GM21447 (cell line): ENCODE results near the gene STAT1.

Source experiments
- ATAC-seq: cut with Tn5 transposase; IDR thresholded peaks from one replicate; pipeline ENCODE4 v1.9.1; 2021; ENCODE audit not compliant: unreplicated experiment

Gene STAT1

DNA sequence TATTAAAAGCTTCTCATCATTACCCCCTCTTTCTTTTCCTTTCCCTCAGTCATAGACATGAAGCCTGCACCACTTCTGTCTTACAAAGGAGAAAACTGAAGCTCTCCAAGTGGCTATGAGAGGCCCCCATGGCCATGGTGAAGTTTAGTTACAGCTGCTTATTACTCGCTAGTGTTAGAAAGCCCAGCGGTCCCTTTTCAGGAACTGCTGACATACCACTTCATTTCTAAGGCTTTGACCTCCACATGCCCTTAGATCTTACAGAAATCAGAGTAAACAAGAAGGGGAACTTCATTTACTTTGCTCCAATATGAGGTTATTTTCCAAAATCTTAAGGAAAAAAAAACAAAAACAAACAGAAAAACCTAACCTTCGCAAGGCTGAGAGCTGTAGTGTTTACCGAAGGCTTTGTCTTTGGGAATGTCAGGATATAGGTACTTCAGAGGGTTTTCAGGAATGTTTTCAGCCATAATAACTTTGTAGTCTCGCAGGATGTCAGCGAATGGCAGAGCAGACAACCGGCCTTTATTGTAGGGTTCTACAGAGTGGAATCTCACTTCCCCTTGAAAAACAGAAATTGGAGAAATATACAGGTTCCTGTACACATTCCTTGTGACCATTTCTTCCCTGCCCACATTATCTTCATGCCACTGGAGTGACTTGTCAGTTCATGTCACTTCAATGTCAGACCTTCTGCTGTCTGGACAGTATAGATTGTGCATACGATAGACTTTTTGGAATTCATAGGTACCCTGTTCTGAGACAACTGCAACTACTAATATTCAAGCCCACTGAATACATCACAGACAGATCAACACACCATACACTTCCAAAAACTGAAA lies 18.8 kb upstream of the STAT1 start:
- ATAC-seq = no peak

DNA sequence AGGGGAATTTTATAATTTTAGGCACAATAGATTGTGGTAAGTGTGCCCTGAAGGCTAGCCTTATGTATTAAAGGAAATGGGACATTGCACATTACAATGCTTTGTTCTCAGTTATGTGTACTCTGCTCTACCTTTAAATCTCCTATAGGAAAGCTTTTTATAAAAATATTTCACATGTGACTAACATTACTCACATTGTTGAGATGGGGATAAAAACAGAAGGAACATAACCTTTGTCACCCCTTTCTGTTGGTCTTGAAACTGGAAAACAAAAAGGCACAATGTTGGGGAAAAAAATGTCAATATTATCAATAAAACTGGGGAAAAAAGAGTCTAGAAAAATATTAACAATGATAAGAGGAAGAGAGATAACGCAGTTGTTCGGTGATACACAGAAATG lies 17.3 kb upstream of the STAT1 start:
- ATAC-seq = no peak

DNA sequence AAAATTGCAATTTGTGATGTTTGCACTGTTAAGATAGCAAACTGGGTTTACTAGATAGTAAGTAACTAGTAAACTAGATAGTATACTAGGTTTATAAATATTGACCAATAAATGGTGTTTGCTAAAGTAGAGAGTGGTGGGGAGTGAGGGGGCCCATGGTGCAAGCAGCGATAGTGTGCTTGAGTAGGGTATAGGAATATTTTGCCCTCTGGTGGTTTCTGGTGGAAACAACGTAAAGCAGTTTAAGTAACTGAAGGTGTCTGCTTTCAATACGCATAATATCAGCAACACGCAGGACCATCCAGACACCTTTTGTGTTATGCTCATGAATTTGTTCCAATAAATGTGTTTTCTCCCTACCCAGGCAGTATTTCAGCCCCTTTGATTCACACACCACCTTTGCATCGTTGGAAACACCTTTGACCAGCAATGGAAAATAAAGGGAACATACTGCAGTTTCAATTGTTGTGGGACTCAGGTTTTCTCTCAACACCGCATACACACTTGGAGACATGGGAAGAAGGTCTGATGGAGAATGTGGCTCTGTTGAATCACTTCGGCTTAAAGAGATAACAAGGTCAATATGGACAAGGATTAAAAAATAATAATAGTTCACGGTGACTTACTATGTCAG lies 16.7 kb upstream of the STAT1 start:
- peak; percentile 94 for ATAC-seq

DNA sequence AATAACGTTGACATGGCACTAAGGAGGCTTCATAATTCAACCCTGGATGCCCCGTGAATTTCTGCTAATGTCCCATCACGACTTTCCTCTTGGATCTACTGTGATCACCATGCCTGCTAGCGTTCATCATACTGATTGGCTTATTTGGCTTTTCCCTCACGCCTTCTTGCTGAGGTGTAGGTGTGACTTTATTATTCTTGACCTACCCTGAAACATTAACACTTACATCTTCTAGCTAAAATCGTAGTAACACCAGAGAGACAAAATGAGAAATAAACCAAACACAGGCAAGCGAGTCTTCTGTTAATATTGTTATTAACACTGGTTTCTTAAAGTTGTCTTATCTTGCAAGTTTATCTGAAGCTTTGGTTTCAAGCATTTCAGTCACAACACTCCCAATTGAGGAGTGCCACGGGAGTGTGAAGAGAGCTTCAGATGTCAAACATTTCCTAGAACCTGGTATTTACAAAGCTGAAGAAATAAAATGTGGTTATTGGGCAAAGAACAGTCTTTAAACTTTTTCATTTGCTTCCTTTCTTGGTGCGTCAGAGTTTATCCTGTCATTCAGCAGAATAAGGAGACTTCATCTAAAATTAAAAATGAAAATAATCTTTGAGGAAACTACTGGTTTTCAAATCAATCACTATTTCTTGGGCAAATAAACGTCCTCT lies 15.4 kb upstream of the STAT1 start:
- no peak for ATAC-seq

- no peak for ATAC-seq
Observed at GRCh38 chr2:191026377-191026776, 12.4 kb upstream of the STAT1 start.

DNA sequence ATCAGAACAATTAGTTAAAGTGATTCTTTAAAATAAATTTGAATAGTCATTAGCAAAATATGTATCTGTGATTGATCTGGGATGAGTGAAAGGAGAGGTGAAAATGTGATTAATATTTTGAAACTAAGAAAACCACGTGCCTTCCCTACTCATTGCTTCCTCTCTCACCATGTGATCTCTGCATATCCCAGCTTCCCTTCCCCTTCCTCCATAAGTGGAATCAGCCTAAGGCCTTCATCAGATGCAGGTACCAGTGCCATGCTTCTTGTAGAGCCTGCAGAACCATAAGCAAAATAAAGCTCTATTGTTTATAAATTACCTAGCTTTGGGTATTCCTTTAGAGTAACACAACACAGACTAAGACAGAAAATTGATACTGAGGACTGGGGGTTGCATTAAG lies 11.2 kb upstream of the STAT1 start:
- ATAC-seq = no peak

DNA sequence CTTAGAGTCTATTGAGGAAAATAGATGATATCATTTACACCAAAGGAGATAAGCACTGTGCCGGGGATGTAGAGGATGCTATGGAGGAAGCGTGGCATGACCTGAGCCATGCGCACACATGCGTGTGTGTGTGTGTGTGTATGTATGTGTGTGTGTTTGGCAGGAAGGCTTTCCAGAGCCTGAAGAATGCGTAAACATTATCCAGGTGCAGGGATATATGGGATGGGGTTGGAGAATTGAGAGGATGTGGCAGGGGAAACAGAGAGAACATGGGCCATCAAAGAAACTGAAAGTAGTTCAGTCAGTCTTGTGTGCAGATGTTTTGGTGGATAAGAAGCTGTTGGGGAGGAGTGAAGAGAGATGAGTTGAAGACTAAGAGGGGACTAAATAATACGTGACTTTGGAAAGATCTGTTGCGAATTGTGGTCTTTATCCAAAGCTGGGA lies 9.3 kb upstream of the STAT1 start:
- no peak for ATAC-seq

DNA sequence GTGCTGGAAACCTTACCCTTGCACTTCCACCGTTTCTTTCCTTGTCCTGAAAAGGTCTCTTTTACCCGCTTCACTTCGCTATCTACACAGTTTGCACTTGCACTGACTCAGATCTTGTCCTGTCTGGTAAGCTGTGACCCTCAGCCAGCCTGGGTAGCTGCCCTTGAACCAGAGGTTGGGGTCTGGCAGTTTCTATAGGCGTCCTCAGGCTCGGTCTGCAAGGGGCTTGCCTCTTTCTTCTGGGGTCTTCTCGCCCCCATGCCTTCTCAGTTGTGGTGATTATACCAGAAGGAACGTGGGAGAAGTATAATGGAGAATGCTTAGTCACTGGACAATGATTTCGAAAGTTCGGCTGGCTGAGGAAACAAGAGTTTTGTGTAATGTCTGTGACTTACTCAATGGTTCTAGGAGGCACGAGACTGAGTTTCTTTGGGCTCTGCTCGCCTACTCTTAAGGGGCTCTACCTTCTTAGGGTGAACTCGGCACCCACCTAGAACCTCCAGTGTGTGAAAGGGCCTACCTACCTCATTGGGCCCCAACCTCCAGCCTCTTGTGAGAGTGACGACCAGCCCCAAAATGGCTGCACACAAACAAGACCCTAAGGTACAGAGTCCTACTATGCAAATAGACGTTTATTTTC lies 6.9 kb upstream of the STAT1 start:
- peak; percentile 6 for ATAC-seq

GRCh38 chr2:191020221-191020741 lies 6.3 kb upstream of the STAT1 start:
- peak; percentile 64 for ATAC-seq

GRCh38 chr2:191019376-191019775 lies 5.4 kb upstream of the STAT1 start:
- no peak for ATAC-seq

DNA sequence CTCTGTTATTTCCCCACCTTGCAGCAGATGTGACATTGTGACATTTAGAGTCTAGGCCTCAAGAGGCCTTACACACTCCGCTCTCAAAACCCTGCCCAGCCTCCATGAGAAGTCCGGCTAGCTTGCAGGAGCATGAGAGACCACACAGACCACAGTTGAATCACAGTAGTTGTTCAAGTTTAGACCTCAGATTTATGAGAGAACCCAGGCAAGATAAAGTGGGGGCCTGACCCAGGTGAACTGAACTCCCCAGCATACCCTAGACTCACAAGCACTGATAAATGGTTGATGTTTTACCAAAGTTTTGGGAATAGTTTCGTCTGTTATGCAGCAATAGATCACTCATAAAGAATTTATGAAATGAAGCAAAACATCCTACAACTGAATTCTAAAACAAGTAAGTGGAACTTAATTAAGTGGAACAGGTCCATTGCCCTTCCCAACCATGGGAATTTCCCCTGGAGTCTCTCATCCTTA lies 4.7 kb upstream of the STAT1 start:
- ATAC-seq = no peak

DNA sequence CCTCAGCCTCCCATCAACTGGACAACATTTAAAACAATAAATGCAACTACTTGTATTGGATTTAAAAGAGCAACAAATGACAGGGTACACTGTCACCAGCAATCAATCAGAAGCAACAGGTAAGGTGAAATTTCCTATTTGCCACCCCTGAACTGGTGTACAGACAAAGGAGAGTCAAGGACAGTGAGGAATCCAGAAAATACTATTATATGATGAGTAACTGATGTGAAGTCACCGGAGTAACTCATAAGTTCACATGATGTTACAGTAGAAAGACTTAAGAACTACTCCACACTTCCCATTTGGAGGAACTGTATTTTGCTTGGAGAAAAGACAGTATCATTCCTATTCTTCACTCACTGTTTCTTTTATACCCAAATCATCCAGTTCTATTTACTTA lies 4.1 kb upstream of the STAT1 start:
- no peak for ATAC-seq

- ATAC-seq = no peak
Observed at GRCh38 chr2:191015831-191016230, 1.9 kb upstream of the STAT1 start.

DNA sequence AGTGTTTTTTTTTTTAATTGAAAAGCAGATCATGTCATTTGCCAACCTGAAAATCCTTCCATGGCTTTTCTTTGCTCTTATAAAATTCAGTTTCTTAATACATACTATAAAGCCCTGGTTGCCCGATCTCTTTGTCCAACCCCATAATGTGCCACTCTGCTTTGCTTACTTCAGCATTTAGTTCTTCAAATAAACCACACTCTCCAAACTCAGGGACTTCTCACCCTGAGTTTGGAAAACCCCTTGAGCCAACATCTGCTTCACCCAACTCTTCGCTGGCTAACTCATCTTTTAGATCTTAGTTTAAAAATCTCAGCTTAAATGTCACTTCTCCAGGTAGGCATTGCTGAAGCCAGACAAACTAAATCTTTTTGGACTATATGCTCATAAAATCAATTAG lies 1.3 kb upstream of the STAT1 start:
- ATAC-seq = no peak

DNA sequence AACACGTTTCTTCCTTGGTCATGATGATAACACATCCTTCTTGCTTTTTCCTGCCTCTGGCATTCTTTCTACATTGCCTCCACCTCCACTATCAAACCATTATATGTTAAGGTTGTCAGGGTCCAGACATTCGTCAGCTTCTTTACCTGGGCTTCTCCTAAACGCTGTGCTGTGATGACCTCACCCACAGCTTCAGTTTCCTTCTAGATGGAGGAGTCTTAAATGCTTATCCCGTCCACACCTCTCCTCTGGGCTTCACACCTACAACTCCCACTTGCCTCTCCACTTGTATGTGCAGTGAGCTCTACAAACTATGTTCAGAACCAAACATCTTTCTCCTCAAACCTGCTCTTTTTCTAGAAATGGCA lies 666 bp upstream of the STAT1 start:
- peak; percentile 5 for ATAC-seq

DNA sequence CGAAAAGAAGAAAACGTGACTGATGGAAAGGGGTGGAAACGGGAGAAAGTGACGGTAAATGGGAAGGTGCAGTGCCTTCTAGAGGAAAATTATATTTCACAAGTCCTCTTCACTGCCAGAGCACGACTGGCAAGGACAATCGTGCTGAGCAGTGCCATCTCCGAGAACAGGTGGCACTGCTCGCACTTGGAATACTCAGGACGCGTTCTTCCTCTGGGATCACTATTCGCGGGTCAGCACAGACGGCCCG lies 364 bp downstream of the STAT1 start:
- ATAC-seq = no peak

DNA sequence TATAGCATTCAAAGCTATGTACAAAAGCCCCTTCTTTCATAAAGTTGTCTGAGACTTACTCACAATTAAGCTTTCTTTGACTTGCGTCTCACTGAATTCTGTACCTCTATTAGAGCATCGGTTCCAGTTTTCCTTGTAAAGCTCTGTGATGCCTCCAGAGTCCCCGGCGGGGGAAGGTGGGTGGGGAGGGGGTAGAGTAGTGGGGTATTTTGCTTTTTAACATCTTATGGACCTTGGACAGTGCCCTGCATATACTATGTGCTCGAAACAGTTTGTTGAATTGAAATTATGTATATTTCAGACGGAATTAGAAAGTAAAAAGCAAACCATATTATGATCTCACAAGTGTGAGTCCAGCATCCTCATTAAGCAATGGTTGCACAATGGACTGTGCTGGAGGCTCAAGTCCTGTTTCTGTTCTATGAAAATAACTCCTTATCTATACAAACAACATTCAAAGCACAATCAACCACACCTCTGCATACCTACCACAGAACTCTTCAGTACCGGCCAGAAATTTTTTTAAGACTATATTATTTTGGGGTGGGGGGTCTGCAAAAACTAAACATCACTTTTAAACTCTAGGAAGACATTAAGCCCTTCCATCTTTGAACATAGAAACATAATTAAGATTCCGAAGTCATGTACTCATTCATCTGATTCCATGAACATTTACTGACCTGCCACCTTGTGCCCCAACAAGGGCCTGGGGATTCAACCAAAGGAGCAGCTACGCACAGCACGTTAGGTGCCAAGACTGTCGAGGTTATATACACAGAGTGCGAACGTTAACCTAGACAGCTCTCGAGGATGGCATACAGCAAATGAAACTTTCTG lies 908 bp downstream of the STAT1 start:
- no peak for ATAC-seq

- ATAC-seq = no peak
Observed at GRCh38 chr2:191012346-191012745, 1.6 kb downstream of the STAT1 start.

- no peak for ATAC-seq
Observed at GRCh38 chr2:191010887-191011885, 2.8 kb downstream of the STAT1 start.
